Keratinocyte (primary cell): ENCODE data around the gene MRPS18B. TPM values are rescaled to one million over a fixed set of nuclear protein-coding genes. Genes with fewer than 3 reads are reported as not detected.

Experiments used
- DNase-seq: peaks from one replicate; pipeline ENCODE4 v3.0.0-alpha.2; 2011; ENCODE audit warnings: low read depth, missing footprints, low spot score
- FAIRE-seq: peaks from 2 replicates; lab custom pipeline; 2011; peaks lifted over from hg19 to GRCh38; lab: Jason Lieb, UNC
- H2AFZ ChIP-seq: 2 replicates; pipeline ENCODE4 v1.6.0; 2012; ENCODE audit warnings: low read length, control low read depth, inconsistent platforms; ENCODE audit not compliant: control insufficient read depth
- H3K27ac ChIP-seq: 2 replicates; pipeline ENCODE4 v1.5.1; 2011; ENCODE audit warnings: low read length; ENCODE audit not compliant: control insufficient read depth, insufficient read depth
- H3K27me3 ChIP-seq: 3 replicates; pipeline ENCODE4 v1.6.0; 2011; ENCODE audit warnings: low read length; ENCODE audit not compliant: control insufficient read depth, insufficient read depth; ENCODE audit errors: extremely low read depth
- H3K36me3 ChIP-seq, 2 experiments: 2 replicates in 1 of 2; 3 replicates in 1 of 2; pipeline ENCODE4 v1.5.1; 2011; ENCODE audit warnings: low read length in 2 of 2, mild to moderate bottlenecking in 1 of 2; ENCODE audit not compliant: control insufficient read depth in 2 of 2, insufficient read depth in 2 of 2; ENCODE audit errors: extremely low read depth in 1 of 2
- H3K4me1 ChIP-seq: 3 replicates; pipeline ENCODE4 v1.5.1; 2011; ENCODE audit warnings: low read length; ENCODE audit not compliant: control insufficient read depth, insufficient read depth; ENCODE audit errors: extremely low read depth
- H3K4me2 ChIP-seq: 3 replicates; pipeline ENCODE4 v1.6.0; 2011; ENCODE audit warnings: low read depth, low read length; ENCODE audit not compliant: control insufficient read depth, insufficient read depth; ENCODE audit errors: extremely low read depth
- H3K4me3 ChIP-seq, 3 experiments: fragments of 200-600 bp in 1 of 3; sonication (generic) in 1 of 3; 2 replicates in 2 of 3; 3 replicates in 1 of 3; pipeline ENCODE4 v1.5.1; 2011 to 2016; ENCODE audit warnings: low read length in 3 of 3, mild to moderate bottlenecking in 3 of 3, control low read depth in 2 of 3, inconsistent platforms in 1 of 3, low read depth in 1 of 3, mixed read lengths in 1 of 3, mixed run types in 1 of 3, moderate library complexity in 1 of 3; ENCODE audit not compliant: control insufficient read depth in 2 of 3, insufficient read depth in 2 of 3; ENCODE audit errors: extremely low read depth in 1 of 3
- H3K79me2 ChIP-seq: 2 replicates; pipeline ENCODE4 v1.6.0; 2012; ENCODE audit warnings: low read length; ENCODE audit not compliant: control insufficient read depth, insufficient read depth
- H3K9ac ChIP-seq: 3 replicates; pipeline ENCODE4 v1.6.0; 2011; ENCODE audit warnings: low read length; ENCODE audit not compliant: control insufficient read depth, insufficient read depth; ENCODE audit errors: extremely low read depth
- H3K9me1 ChIP-seq: 3 replicates; pipeline ENCODE4 v1.6.0; 2011; ENCODE audit warnings: low read length; ENCODE audit not compliant: control insufficient read depth, insufficient read depth; ENCODE audit errors: extremely low read depth
- H3K9me3 ChIP-seq: 2 replicates; pipeline ENCODE4 v1.5.1; 2012; ENCODE audit warnings: low read depth, low read length; ENCODE audit not compliant: control insufficient read depth
- H4K20me1 ChIP-seq: 3 replicates; pipeline ENCODE4 v1.6.0; 2011; ENCODE audit warnings: low read length; ENCODE audit not compliant: control insufficient read depth, insufficient read depth; ENCODE audit errors: extremely low read depth
- CTCF ChIP-seq, 3 experiments: IDR thresholded peaks in 1 of 3; conservative IDR thresholded peaks in 1 of 3; optimal IDR thresholded peaks in 1 of 3; 2 replicates in 2 of 3; 3 replicates in 1 of 3; pipeline versions ENCODE3 to v1.5.1; 2011; ENCODE audit warnings: low read length in 3 of 3, mild to moderate bottlenecking in 3 of 3, moderate library complexity in 2 of 3, control low read depth in 1 of 3, inconsistent platforms in 1 of 3; ENCODE audit not compliant: insufficient read depth in 2 of 3; ENCODE audit errors: extremely low read depth in 1 of 3
- EZH2 ChIP-seq: IDR thresholded peaks from one replicate; pipeline ENCODE4 v1.6.1; 2012; ENCODE audit warnings: inconsistent platforms, mild to moderate bottlenecking, low read length, moderate library complexity
- dilution Hi-C: fragments of 300-500 bp; cut with MboI; formaldehyde crosslinking; loops from one replicate; pipeline ENCODE4 v1.7.0; 2020; ENCODE audit warnings: low sequenced_read_pairs; ENCODE audit not compliant: extremely low pct_ligation_motif_present
- polyA plus RNA-seq, 5 experiments: library from polyadenylated mRNA; depleted of rRNA in 3 of 5; stranded (reverse) in 3 of 5; stranded (forward) in 1 of 5; unstranded in 1 of 5; fragments of >200 nt; gene quantifications; 1 replicate in 1 of 5; 2 replicates in 3 of 5; 3 replicates in 1 of 5; pipeline versions ENCODE4 v1.2.1 to v1.2.3, GENCODE V29; 2011 to 2012; ENCODE audit warnings: missing spikeins in 2 of 5, low read depth in 1 of 5, low replicate concordance in 1 of 5

MRPS18B gene
- polyA plus RNA-seq, 1 donor (not counting 4 experiments of a cell fraction or from before 2014, with no cell fraction given) = 55.0 TPM

GRCh38 chr6:30599625-30600324 is 17.9 kb upstream of the MRPS18B start:
- dilution Hi-C loops = no loop called here
- TF ChIP-seq EZH2 (no peak), CTCF (optimal IDR thresholded peaks at IDR 0.05 in 1 of 3, IDR thresholded peaks at IDR 0.05 in 1 of 3, conservative IDR thresholded peaks at IDR 0.05 in 1 of 3; ENCODE audit: extremely low read depth in 1 of 3, insufficient read depth in 2 of 3, low read length in 3 of 3) (no peak)
- Histone ChIP-seq H3K4me1 (no peaks in the 10 kb centered on the region), H3K9ac (no peak overlapping the region), H3K9me1 (no peaks in the 10 kb centered on the region), H3K4me2 (no peak overlapping the region), H3K4me3 (no peak overlapping the region), H3K9me3 (no peaks in the 10 kb centered on the region), H2AFZ (no peak overlapping the region), H3K27me3 (no peaks in the 10 kb centered on the region), H3K27ac (no peak overlapping the region), H3K36me3 (peaks cover 31 to 39% of the 10 kb centered on the region in 2 experiments), H3K79me2 (peaks cover under 1% of the 10 kb centered on the region), H4K20me1 (no peaks in the 10 kb centered on the region)
- no peak for DNase-seq
- FAIRE-seq = no peak

- FAIRE-seq = no peak
- Histone ChIP-seq H4K20me1 (no peaks in the 10 kb centered on the region), H3K36me3 (peaks cover 35 to 40% of the 10 kb centered on the region in 2 experiments)
Observed at GRCh38 chr6:30600451-30600961, 17.1 kb upstream of the MRPS18B start.

More at GRCh38 chr6:30600451-30600961, 17.1 kb upstream of the MRPS18B start:
- Histone ChIP-seq H3K4me3 (no peak overlapping the region), H3K27ac (no peak overlapping the region), H3K4me2 (no peak overlapping the region), H2AFZ (no peak overlapping the region), H3K79me2 (no peaks in the 10 kb centered on the region), H3K9me1 (no peaks in the 10 kb centered on the region), H3K9ac (no peak overlapping the region), H3K4me1 (no peaks in the 10 kb centered on the region), H3K27me3 (no peaks in the 10 kb centered on the region), H3K9me3 (no peaks in the 10 kb centered on the region)
- DNase-seq = no peak
- TF ChIP-seq EZH2 = no peak
- TF ChIP-seq CTCF (optimal IDR thresholded peaks at IDR 0.05 in 1 of 3, IDR thresholded peaks at IDR 0.05 in 1 of 3, conservative IDR thresholded peaks at IDR 0.05 in 1 of 3; ENCODE audit: extremely low read depth in 1 of 3, insufficient read depth in 2 of 3, low read length in 3 of 3) = no peak
- dilution Hi-C loops = no loop called here
